Fibroblast of skin of left quadriceps (primary cell): ENCODE data around the gene ZYG11B.
"Not testable (repeated sequence)": the region's sequence is repeated elsewhere in the genome, so short reads cannot be mapped to it uniquely, and the experiment has no call there.

ENCODE experiments used
- DNase-seq, 2 experiments: peaks; one replicate each; pipeline ENCODE4 v3.0.0-alpha.2; 2013; ENCODE audit warnings: low read depth in 2 of 2

The ZYG11B gene

DNA sequence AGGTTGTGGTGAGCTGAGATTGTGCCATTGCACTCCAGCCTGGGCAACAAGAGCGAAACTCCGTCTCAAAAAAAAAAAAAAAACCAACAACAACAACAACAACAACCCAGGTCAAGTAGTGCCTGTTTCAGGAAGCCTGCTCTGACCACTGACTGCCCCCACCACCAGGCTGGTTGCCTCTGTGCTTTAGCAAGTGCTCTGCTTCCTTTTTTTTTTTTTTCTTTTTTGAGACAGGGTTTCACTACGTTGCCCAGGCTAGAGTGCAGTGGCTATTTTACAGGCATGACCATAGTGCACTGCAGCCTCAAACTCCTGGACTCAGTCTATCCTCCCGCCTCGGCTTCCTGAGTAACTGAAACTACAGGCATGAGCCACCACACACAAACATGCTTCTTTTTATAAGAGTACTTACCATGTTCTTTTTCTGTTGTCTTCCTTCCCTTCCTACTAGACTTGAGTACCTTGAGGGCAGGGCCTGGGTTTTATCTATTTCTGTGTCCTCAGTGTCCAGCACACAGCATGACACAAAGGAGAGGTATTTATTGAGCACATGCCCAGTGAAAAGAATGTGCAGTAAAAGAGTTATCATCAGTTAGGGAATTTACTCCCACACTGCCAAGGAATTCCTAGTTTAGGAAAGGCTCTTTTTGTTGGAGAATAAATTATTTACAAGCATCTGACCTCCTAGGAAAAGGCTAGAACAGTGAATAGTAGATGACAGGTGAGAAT, 18.2 kb upstream of the ZYG11B start:
- DNase-seq = peak; percentile 51 to 55

DNA sequence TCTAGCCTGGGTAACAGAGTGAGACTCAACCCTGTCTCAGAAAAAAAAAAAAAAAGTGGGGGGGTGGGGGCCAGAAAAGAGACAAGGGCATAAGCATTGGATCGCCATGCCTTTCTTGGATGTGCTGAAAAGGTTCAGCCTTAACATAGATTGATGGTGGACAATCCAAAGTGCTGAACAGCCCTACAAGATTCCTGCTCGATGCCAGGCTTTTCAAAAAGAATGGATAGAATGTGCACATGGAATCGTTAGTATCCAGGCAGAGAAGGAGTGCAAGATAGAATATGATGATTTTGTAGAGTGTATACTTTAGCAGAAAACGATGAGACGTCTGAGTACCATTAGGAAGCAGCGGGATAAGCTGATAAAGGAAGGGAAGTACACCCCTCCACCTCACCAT, 17.2 kb upstream of the ZYG11B start:
- no peak for DNase-seq

DNA sequence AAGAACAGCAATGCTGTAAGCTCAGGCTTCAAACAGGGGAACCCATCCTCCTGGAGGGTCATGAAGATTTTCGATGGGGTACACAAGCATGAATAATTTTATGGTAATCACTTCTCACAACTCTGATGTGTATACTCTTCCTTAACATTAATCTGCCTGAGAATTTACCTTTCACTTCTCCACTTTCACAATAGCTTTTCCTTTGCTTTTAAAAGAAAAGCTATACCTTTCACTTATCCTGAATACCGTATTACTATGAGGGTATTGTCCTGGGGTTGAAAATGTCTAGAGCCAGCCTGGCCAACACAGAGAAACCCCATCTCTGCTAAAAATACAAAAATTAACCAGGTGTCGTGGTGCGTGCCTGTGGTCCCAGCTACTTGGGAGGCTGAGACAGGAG, 12.7 kb upstream of the ZYG11B start:
- no peak for DNase-seq

GRCh38 chr1:52715296-52715695, 11.0 kb upstream of the ZYG11B start:
- DNase-seq = not testable (repeated sequence)

- DNase-seq = no peak
These were observed 3.0 kb upstream of the ZYG11B start for GRCh38 chr1:52723260-52723659.

- DNase-seq = no peak
These were observed 369 bp upstream of the ZYG11B start for GRCh38 chr1:52725903-52726264.

GRCh38 chr1:52727114-52727586, 897 bp downstream of the ZYG11B start:
- no peak for DNase-seq

DNA sequence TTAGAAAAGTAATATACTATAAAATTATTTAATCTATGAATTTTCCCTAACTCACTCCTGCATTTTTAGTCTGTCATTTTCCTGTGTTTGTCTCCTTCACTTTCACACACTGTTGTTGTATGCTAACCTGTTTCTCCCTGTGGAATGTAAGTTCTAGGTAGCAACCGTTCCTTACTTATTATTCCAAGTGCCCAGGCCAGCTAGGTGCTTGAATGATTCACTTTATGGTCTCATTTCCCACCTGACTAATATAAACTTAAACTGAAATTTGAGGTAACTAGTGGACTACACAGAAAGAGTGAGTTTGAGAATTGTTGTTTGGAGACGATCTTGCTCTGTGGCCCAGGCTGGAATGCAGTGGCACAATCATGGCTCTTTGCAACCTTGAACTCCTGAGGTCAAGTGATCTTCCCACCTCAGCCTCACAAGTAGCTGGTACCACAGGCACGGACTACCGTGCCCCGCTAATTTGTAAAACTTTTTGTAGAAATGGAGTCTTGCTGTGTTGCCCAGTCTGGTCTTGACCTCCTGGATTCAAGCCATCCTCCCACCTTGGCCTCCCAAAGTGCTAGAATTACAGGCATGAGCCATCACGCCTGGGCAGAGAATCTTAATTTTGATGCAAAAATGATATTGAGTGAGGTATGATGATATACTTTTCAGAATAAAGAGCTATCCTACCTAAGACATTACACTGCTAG, 1.9 kb downstream of the ZYG11B start:
- no peak for DNase-seq

- no peak for DNase-seq
These were observed 7.1 kb downstream of the ZYG11B start for GRCh38 chr1:52733368-52733767.

- DNase-seq = not testable (repeated sequence)
These were observed 9.1 kb downstream of the ZYG11B start for GRCh38 chr1:52735371-52735770.

GRCh38 chr1:52738148-52738547, 11.9 kb downstream of the ZYG11B start:
- no peak for DNase-seq

GRCh38 chr1:52738893-52739292, 12.6 kb downstream of the ZYG11B start:
- DNase-seq = no peak

- no peak for DNase-seq
These were observed 13.6 kb downstream of the ZYG11B start for GRCh38 chr1:52739699-52740467.

DNA sequence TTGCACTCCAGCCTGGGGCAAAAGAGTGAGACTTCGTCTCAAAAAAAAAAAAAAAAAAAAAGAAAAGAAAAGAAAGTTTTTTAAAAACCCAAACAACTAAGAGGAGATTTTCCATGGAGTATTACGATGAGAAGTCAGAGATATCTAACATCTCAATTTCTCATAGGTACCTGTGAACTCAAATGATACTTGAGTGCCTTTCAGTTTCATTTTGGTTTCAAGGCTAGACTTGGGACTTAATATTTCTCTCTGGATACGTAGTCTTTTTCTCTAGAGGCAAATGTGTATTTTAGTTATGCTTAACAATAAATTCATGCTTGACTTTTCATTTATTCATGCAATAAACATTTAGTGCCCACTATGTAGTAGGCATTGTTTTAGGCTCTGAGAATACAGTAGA, 15.0 kb downstream of the ZYG11B start:
- no peak for DNase-seq

GRCh38 chr1:52746189-52746588, 19.9 kb downstream of the ZYG11B start:
- DNase-seq = no peak

DNA sequence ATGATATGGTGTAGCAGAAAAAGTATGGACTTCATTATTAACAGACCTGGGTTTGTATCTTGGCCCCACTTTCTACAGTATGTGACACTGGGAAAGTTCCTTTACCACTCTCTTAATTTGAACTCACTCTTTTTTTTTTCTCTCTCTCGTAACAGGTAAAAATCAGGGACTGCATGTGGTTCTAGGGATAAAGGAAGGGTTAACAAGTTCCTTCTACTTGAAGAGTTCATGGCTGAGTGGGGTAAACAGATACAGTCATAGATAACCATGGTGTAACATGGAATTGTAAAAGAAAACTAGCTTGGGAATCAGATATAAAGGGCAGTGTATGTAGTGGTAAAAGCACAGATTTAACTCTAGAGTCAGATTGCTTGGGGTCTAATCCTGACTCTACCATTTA, 21.2 kb downstream of the ZYG11B start:
- DNase-seq = no peak

DNA sequence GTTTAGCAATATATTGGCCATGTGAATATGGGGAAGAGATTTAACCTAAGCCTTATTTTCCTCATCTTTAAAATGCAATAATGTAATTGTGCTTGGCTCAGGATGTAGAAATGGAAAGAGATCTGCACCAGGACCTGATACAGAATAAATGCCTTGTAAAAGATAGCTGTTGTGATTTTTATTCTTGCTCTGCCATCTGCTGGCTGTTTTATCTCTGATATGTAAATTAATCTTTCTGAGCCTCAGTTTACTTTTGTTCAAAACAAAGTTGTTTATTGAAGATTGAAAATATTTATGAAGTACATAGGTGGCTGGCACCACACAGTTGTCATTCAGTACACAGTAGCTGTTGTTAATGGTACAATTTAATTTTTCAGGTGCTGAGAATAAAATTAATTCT, 21.9 kb downstream of the ZYG11B start:
- no peak for DNase-seq

DNA sequence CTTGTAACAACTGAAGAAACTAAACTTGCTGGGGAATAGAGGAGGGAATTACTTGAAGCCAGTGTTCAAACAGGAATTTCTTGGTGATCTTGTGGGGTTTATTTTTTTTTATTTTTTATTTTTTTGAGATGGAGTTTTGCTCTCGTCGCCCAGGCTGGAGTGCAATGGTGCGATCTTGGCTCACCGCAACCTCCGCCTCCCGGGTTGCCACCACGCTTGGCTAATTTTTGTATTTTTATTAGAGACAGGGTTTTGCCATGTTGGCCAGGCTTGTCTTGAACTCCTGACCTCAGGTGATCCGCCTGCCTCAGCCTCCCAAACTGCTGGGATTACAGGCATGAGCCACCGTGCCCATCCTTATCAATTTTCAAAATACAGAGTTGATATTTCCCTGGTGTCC, 23.2 kb downstream of the ZYG11B start:
- not testable (repeated sequence) for DNase-seq

- not testable (repeated sequence) for DNase-seq
These were observed 23.9 kb downstream of the ZYG11B start for GRCh38 chr1:52750139-52750538.

- peak; percentile 15 to 31 for DNase-seq
These were observed 25.6 kb downstream of the ZYG11B start for GRCh38 chr1:52751589-52752483.

DNA sequence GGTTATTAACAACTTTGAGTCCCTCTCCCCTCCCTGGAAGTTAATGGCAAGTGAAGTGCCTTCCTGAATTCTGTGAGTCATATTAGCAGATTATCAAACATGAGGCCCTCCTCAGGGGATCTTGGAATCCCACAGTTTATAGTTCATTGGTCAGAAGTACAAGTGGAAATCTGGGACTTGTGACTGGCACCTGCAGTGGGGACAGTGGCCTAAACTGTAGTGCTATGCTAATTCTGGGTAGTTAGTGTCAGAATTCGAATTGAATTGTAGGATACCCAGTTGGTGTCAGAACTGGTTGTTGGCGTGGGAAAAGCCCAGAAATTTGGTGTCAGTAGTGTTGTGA, 26.2 kb downstream of the ZYG11B start:
- no peak for DNase-seq

GRCh38 chr1:52753169-52753568, 26.9 kb downstream of the ZYG11B start:
- DNase-seq = no peak
